Hippocampal formation (tissue), 2 donors: ENCODE results near the gene LMLN.
"Not testable (repeated sequence)": the region's sequence is repeated elsewhere in the genome, so short reads cannot be mapped to it uniquely, and the experiment has no call there.

Source experiments
- DNase-seq, 2 donors: peaks; one replicate each; lab custom pipeline; 2025; lab: John Stamatoyannopoulos, UW

Gene LMLN

DNA sequence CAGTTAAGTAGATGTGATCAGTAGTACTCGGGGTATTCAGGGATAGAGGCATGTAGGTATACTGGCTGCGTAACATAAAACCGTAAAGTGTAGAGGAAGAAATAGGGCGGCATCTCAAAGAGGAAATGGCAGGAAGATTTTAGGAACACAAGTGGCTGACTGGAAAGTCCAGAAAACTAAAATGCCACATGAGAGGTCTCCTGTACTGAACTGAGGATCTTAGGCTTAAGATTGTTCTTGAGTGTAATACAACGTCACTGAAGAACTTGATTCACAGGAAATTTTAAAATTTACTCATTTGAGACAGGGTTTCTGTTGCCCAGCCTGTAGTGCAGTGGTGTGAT lies 2.3 kb upstream of the LMLN start:
- DNase-seq, result no peak

DNA sequence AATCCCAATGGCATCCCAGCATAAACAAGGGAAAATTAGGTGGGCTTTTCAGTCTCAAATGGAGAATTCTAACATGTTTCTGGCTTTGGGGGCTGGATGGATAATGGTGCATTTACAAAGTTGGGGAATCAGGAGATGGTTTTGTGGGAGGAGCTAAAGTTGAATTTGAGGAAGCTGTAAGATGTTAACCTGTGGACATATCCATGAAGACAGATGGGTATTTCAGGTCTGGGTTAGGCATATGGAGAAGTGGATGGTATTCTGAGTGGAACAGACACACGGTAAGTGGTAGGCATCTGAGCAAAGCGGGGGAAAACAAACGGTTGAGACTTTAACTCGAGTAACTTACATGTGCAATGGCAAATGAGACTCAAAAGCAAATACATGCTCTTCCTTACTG lies 1.7 kb upstream of the LMLN start:
- no peak for DNase-seq

DNA sequence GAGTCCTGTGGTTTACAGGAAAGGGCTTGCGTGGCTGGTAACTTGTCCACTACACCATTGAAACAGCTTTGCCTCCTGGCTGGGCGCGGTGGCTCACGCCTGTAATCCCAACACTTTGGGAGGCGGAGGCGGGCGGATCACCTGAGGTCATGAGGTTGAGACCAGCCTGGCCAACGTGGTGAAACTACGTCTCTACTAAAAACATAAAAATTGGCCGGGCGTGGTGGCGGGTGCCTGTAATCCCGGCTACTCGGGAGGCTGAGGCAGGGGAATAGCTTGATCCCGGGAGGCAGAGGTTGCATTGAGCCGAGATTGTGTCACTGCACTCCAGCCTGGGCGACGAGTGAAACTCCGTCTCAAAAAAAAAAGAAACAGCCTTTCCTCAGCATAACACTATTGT lies 1.2 kb upstream of the LMLN start:
- not testable (repeated sequence) for DNase-seq

DNA sequence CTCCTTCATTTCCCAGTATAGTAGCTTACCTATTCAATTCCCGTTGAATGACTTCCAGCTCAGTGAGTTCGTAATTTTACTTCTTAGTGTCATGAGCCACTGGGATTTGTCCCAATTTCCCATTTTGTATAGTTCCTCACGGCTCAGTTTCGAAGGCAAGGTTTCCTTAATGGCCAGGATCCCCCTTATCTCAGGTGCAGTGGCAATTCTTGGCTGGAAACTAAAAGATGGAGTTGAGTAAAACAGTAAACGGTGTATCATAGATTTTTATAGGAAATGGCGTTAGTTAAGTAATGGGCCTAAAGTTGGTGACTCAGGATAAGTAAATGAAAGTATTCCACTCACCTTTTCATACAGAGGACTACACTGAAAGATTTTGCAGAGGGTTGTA lies 522 bp upstream of the LMLN start:
- DNase-seq, result no peak

DNA sequence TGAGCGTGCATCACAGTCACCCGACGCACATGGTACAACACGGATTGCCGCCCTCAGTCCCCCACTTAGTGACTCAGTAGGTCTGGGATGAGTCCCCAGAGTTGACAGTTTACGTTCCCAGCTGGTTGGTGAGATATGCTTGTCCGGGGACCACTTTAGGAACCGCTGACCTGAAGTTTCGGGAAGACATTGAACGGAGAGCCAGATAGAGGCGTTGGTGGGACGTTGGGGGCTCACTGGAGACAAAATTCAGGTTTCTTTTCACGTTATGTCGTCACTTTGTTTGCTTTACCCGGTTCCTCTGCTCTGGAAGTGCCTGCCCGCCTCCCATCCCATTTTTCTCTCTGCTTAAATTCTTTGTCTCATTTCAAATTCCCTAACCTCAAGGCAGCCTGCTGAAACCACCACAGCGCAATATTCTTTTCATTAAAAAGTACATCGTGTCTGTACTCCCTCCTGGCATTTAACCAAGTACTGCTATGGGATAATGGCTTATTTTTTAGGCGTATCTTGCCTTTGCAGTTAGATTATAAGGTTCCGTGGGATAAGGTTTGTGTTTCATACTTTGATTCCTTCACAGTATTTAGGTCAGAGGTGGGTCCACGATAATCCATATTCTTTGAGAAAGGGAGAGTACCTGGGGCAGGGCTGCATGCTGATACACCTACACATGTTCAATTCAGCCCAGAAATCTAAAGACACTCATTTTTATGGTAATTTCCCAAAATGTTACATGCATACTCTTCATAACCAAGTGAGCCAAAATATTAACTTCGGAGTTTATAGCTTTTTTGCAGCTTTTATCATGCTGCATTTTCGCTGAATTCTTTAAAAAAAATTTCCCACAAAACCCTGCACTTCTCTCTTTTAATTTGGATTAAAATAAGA lies 921 bp downstream of the LMLN start:
- DNase-seq, result no peak

DNA sequence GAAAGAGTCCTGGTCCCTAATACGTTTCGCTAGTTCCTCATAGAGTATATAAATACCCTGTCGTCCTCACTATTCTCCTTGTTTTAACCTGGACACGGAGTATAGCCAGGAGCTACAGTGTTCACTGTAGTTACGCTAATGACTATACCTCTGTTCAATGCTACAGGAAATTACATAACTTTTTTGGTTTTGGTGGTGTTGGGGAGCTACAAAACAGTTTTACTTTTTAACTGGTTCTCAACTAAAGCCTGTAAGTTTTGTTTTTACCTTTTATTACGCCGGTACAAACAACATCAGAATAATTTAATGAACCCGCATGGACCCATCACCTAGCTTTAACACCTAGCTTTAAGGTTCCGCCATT lies 1.5 kb downstream of the LMLN start:
- DNase-seq, result no peak

DNA sequence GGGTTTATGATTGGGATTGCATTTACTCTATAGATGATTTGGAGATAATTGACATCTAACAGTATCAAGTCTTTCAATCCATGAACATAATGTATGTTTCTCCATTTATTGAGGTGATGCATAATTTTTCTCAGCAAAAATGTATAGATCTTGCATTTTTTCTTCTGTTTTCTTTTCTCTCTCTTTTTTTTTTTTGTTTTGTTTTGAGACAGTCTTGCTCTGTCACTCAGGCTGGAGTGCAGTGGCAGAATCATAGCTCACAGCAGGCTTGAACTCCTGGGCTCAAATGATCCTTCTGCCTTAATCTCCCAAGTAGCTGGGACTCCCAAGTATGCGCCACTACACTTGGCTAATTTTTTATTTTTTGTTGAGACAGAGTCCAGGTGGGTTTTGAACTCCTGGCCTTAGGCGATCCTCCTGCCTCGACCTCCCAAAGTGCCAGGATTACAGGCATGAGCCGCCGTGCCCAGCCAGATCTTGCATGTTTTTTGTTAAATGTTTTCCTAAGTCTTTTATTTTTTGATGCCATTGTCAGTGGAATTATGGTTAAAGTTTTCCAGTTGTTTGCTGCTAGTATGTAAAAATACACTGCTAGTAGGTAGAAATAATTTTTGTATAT lies 3.1 kb downstream of the LMLN start:
- DNase-seq, result no peak

DNA sequence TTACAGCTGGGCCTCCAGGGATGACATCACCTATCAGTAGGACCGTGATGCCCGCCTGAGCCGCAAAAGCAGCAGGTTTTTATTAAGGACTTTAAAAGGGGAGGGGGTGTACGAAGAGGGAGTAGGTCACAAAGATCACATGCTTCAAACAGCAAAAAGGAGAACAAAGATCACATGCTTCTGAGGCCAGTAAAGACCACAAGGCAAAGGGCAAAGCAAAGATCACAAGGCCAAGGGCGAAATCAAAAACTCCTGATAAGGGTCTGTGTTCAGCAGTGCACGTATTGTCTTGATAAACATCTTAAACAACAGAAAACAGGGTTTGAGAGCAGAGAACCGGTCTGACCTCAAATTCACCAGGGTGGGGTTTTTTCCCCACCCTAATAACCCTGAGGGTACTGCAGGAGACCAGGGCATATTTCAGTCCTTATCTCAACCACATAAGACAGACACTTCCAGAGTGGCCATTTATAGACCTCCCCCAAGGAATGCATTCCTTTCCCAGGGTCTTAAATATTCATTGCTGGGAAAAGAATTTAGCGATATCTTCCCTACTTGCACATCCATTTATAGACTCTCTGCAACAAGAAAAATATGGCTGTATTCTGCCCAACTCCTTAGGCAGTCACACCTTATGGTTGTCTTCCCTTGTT lies 7.4 kb downstream of the LMLN start:
- not testable (repeated sequence) for DNase-seq

DNA sequence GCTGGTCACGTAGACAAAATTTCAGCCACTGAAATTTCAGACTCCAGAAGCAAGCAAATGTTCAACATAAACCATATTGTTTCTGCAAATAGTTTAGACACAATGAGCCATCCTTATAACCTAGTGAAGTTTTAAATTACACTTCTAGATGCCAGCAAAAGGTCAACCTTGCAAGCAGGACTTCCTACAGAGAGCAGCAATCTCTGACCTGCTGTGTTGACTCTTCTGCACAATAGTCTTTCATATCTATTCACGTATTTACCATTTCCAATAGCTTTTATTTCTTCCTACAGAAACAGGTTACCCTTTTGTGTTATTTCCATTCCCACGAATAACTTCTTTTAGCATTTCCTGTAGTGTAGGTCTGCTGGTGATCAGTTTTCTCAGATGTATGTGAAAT lies 10.6 kb downstream of the LMLN start:
- DNase-seq, result no peak

DNA sequence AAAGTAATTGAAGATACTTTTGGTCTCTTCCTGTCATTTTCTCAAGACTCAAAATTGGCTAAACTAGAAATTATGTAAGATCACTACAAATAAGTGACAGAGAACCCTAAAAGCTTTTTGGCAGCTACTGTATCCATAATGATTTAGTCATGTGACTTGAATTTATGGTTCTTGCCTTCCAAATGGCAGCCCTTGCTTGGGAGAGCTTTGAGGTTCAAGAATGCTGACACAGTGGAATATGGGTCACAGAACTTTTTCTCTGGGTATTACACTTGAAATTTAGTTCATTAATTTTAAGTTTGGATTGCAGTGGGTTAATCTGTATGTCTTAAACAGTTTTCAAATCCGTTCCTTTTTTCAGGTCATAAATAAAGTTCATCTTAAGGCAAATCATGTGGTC lies 14.0 kb downstream of the LMLN start:
- DNase-seq, result no peak

DNA sequence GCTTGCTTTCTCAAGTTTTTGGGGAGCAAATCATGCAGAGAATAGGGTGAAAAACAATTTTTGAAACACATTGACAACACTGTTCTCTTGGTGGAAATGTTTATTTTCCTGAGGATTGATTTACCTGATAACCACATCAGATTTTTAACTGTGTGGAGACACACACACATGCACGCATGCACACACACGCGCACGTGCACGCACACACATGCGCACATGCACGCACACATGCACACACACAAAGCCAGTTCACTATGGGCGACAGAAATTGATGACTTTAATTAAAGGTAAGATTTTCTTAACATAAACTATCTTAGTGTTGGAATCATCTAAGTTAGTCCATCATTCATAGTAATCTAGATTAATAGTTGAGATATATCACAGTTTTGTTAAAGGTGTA lies 15.3 kb downstream of the LMLN start:
- DNase-seq, result no peak

DNA sequence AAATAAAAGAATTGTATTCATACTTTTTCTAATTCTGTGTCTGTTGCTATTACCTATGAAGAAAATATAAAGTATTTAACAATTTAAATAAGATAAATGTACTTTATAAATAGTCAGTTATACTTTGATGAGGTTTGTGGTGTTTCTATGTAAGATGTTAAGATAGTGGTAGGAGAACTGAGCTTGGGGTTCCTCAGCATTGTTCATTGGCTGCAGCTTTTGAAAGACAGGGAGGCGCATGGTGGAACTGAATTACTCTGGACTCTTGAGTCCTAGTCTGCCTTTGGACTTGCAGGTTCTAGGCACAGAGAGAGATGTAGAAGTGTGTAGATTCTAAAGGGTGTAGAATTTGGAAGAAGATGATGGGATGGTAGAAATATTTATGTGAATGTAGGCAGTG lies 23.1 kb downstream of the LMLN start:
- no peak for DNase-seq

DNA sequence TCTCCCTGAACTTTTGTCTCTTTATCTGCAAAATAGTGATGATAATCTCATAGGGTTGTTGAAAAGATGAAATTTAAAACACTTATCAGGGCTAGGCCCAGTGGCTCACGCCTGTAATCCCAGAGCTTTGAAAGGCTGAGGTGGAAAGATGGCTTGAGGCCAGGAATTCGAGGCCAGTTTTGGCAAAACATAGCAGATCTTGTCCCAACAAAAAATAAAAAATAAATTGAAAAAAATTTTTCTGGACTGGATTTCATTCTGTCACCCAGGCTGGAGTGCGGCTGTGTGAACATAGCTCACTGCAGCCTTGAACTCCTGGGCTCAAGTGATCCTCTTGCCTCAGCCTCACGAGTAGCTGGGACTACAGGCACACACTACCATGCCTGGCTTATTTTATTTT lies 29.6 kb downstream of the LMLN start:
- DNase-seq, result no peak

DNA sequence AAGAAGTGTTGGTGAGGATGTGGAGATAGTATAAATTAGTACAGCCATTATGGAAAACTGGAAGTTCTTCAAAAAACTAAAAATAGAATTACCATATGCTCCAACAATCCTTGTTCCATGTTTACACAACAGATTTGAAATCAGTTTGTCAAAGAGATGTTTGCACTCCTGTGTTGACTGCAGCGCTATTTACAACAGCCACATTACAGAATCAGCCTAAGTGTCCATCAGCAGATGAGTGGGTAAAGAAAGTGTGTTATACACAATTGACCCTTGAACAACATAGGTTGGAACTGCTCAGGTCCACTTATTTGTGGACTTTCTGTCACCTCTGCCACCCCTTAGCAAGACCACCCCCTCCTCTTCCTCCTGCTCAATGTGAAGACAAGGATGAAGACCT lies 34.7 kb downstream of the LMLN start:
- DNase-seq, result no peak

DNA sequence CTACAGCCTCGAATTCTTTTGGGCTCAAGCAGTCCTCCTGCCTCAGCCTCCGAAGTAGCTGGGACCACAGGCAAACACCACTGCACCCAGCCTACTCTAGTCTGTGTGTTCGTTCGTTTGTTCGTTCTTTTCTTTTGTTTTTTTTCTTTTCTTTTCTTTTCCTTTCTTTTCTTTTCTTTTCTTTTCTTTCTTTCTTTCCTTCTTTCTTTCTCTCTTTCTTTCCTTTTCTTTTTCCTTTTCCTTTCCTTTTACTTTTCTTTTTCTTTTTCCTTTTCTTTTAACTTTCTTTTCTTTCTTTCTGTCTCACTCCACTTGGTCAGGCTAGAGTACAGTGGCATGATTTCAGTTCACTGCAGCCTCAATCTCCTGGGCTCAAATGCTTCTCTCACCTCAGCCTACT lies 36.8 kb downstream of the LMLN start:
- DNase-seq, result no peak

DNA sequence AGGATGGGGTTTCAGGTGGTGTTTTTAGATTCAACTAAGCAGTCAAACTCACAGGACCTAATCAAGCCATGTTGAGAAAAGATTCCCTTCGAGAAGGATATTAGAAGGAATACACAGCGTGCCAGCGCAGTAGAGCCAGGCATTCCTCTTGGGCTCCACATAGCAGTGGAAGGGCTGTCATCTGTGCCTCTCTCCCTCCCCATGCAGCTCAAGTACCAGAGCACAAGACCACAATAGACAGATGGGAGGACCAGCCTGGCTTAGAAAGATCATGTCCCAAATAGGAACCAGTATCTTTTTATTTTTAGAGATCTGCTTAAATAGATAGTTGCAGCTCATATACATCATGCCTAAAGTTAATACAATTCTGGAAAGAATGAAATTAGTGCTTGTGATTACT lies 37.9 kb downstream of the LMLN start:
- no peak for DNase-seq

DNA sequence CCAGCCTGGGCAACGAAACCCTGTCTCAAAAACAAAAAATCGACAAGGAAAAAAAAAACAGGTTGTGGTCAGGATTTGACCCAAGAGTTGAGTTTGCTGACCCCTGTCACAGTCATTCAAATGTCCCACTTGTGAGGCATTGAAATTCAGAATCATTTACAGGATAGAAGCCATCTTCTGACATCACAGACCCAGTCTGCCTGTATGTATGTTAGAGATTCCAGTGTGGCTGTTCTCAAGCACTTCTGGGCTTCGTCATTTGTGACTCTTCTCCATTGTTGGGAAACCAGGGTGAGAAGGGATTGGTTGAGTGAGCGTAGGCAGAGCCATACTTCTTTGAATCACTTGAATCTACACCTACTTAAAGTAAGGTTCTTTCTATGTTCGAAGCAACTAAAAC lies 57.1 kb downstream of the LMLN start:
- DNase-seq, result no peak

DNA sequence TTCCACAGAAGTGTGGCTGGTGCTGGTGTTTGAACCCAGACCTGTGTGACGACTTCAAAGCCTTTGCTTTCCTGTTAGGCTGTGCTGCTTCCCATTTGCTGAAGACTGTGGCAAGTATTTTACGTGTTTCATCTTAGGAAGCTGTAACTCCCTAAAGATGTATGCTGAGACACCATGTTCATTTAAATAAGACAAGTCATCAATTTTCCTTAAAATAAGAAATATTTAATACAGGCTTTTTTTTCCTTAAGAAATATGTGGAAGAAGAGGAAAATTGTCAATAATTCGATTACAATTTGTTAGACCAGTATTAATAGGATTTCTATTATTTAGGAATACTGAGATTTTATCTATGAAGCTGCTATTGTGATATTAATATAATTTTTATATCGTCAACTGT lies 58.4 kb downstream of the LMLN start:
- no peak for DNase-seq

DNA sequence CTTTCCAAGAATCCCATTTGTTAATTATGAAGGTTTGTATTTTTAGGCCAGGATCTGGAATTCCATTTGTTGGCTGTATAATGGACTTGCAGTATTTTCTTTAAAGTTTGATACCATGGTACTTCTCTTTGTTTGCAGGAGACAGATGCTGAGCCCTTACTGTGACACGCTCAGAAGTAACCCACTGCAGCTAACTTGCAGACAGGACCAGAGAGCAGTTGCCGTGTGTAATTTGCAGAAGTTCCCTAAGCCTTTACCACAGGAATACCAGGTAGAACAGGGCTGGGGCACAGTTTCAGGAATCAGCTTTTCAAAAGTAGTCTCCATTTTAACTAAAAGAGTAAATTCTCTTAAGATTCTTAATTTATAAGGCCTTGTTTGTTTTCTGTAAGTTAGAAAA lies 59.1 kb downstream of the LMLN start:
- no peak for DNase-seq

DNA sequence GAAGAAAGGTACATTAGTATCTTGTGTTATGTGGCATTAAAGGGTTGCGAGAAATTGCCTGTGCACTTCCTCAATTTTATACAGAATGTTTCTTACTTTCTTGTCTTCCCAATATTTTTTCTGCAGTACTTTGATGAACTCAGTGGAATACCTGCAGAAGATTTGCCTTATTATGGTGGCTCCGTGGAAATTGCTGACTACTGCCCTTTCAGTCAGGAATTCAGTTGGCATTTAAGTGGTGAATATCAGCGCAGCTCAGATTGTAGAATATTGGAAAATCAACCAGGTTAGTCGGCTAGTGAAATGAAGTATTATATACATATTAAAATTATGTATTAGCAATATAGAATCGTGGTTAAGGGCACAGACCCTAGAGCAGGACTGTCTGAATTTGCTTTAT lies 61.3 kb downstream of the LMLN start:
- DNase-seq, result no peak

DNA sequence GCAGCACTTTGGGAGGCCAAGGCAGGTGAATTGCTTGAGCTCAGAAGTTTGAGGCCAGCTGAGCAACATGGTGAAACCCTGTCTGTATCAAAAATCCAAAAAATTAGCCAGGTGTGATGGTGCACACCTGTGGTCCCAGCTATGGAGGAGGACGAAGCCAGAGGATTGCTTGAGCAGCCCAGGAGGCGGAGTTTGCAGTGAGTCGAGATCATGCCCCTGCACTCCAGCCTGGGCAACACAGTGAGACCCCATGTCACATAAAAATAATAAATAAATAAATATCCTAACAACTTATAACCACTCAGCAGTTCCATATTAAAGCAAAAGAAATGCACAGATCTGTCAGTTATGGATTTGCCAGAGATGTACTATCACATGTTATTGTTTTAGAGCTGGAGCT lies 62.6 kb downstream of the LMLN start:
- no peak for DNase-seq

DNA sequence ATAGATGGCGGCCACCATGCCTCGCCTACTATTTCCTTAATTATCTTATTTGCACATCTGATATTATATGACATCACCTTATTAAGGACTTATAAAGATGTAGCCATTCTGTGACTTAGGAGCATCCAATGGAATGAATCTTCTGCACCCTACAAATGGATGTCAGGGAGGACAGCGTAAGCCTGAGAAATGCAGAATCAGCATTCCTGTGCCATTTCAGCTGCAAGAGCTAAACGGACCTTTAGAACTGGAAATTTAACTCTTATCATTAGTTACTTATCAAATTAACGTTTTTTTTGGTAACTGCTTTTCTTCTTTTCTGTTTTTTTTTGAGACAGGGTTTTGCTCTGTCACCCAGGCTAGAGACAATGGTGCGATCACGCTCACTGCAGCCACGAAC lies 65.6 kb downstream of the LMLN start:
- DNase-seq, result no peak

DNA sequence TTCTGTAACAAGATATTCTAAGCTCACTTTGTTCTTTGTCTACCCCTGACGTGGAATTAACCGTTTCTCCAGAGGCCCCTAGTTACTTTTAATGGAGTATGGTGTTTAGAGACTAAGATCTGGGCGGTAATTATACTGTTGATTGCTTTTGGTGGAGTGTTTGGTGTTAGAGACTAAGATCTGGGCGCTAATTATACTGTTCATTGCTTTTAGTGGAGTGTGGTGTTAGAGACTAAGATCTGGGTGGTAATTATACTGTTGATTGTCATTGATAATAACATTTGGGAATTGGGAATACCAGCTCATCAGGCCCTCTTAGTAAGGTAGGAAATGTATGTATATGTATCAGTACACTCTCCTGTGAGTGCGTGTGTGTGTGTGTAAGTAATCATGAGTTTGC lies 66.6 kb downstream of the LMLN start:
- no peak for DNase-seq
